DND-41 (cell line): ENCODE data around the gene CACNB2.

Experiments used
- ATAC-seq: fragments of 200-7000 bp; cut with Tn5 transposase; 3 replicates; pipeline ENCODE4 v1.9.1; 2021; ENCODE audit warnings: low read depth; ENCODE audit not compliant: insufficient read depth
- DNase-seq: peaks from one replicate; pipeline ENCODE4 v3.0.0-alpha.2; 2020
- H2AFZ ChIP-seq: 2 replicates; pipeline ENCODE4 v1.6.0; 2012; ENCODE audit warnings: low read depth, low read length
- H3K27ac ChIP-seq: 2 replicates; pipeline ENCODE4 v1.5.1; 2012; ENCODE audit warnings: low read length, inconsistent platforms
- H3K27me3 ChIP-seq: fragments of 200-600 bp; sonication (generic); 2 replicates; pipeline ENCODE4 v1.6.0; 2012; ENCODE audit warnings: low read length, mild to moderate bottlenecking, inconsistent platforms; ENCODE audit not compliant: insufficient read depth, poor library complexity
- H3K36me3 ChIP-seq: 2 replicates; pipeline ENCODE4 v1.5.1; 2012; ENCODE audit warnings: low read length, inconsistent platforms; ENCODE audit not compliant: insufficient read depth
- H3K4me1 ChIP-seq: 2 replicates; pipeline ENCODE4 v1.5.1; 2012; ENCODE audit warnings: mild to moderate bottlenecking, low read length; ENCODE audit not compliant: insufficient read depth
- H3K4me2 ChIP-seq: 2 replicates; pipeline ENCODE4 v1.6.0; 2012; ENCODE audit warnings: mild to moderate bottlenecking, moderate library complexity, low read length, inconsistent platforms; ENCODE audit not compliant: insufficient read depth
- H3K4me3 ChIP-seq, 2 experiments: fragments of 200-600 bp in 1 of 2; shearing (Covaris generic) in 1 of 2; 2 replicates each; pipeline ENCODE4 v1.5.1; 2012 to 2016; ENCODE audit warnings: inconsistent platforms in 2 of 2, low read length in 2 of 2, mild to moderate bottlenecking in 2 of 2, low read depth in 1 of 2, moderate library complexity in 1 of 2
- H3K79me2 ChIP-seq: 2 replicates; pipeline ENCODE4 v1.6.0; 2012; ENCODE audit warnings: low read length, inconsistent platforms; ENCODE audit not compliant: insufficient read depth
- H3K9ac ChIP-seq: 2 replicates; pipeline ENCODE4 v1.6.0; 2012; ENCODE audit warnings: low read depth, mild to moderate bottlenecking, inconsistent platforms, low read length, moderate library complexity
- H3K9me3 ChIP-seq: 2 replicates; pipeline ENCODE4 v1.5.1; 2012; ENCODE audit warnings: low read length, moderate library complexity, mild to moderate bottlenecking, inconsistent platforms; ENCODE audit not compliant: insufficient read depth, severe bottlenecking
- H4K20me1 ChIP-seq: 2 replicates; pipeline ENCODE4 v1.6.0; 2012; ENCODE audit warnings: low read length; ENCODE audit not compliant: insufficient read depth
- EZH2 ChIP-seq: IDR thresholded peaks from 3 replicates; pipeline ENCODE4 v1.6.1; 2012; ENCODE audit warnings: borderline replicate concordance, low read depth, mild to moderate bottlenecking, moderate library complexity, low read length, inconsistent platforms; ENCODE audit not compliant: severe bottlenecking
- TF ChIP-seq, protein P1 (sequence below): IDR thresholded peaks from 2 replicates; pipeline ENCODE4 v1.5.1; 2012; ENCODE audit warnings: borderline replicate concordance, low read length, moderate library complexity, mild to moderate bottlenecking; ENCODE audit not compliant: poor library complexity, severe bottlenecking; ENCODE audit errors: extremely low read depth

The CACNB2 gene

DNA sequence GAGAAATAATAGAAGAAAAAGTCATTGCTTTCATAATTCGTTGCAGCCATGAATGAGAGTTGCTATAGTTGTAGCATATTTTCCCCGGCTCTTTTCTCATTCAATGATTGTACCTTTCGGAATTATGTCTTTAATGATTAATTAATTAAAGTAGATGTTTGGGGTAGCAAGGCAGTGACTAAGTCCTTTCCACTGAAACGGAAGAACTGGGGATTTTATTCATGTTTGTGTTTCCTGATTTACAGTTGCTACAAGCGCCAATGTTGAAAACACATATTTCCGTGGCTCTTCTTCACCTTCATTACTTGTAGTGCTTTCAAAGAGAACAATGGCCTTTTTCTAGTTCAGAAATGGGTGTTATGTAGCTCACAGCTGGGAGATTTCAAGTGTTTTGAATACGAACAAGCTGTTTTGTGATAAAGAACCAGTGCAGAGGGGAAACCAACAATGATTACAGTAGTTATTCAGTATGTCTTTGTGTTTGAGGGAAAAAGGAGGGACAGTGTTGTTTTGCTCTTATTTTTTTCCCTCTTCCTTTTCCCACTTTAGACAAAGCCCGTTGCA, 357.7 kb downstream of the CACNB2 start:
- Histone ChIP-seq H2AFZ (no peak overlapping the region), H3K79me2 (no peaks in the 10 kb centered on the region), H3K27me3 (no peaks in the 10 kb centered on the region), H3K27ac (no peak overlapping the region), H3K9ac (no peak overlapping the region), H3K4me3 (no peak overlapping the region), H3K4me1 (0 out of 2 replicates have a peak, but pooled peaks cover 3% of the 10 kb centered on the region), H3K36me3 (no peaks in the 10 kb centered on the region), H3K4me2 (no peak overlapping the region), H3K9me3 (no peaks in the 10 kb centered on the region), H4K20me1 (no peaks in the 10 kb centered on the region)
- TF ChIP-seq, protein P1, sequence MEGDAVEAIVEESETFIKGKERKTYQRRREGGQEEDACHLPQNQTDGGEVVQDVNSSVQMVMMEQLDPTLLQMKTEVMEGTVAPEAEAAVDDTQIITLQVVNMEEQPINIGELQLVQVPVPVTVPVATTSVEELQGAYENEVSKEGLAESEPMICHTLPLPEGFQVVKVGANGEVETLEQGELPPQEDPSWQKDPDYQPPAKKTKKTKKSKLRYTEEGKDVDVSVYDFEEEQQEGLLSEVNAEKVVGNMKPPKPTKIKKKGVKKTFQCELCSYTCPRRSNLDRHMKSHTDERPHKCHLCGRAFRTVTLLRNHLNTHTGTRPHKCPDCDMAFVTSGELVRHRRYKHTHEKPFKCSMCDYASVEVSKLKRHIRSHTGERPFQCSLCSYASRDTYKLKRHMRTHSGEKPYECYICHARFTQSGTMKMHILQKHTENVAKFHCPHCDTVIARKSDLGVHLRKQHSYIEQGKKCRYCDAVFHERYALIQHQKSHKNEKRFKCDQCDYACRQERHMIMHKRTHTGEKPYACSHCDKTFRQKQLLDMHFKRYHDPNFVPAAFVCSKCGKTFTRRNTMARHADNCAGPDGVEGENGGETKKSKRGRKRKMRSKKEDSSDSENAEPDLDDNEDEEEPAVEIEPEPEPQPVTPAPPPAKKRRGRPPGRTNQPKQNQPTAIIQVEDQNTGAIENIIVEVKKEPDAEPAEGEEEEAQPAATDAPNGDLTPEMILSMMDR, result no peak
- DNase-seq (no peak), ATAC-seq (no peak)

DNA sequence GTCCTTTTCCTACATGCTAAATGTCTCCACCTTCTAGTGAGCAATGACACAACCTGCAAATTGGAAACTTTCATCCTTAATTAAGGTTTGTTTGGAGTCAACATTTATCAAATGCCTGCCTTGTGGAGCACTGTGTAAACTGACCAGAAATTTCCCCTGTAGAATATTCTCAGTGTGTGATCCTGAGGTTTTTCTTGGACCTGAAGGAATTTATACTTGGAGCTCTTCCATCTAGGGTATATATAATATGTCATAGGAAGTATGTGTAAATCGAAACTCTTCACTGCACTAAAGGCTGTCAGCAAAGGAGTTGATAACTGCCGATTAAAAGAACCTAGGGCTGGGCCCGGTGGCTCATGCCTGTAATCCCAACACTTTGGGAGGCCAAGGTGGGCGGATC, 358.8 kb downstream of the CACNB2 start:
- Histone ChIP-seq H3K79me2 (no peaks in the 10 kb centered on the region), H3K9ac (no peak overlapping the region), H3K4me1 (0 out of 2 replicates have a peak, but pooled peaks cover 3% of the 10 kb centered on the region), H3K4me2 (no peak overlapping the region), H3K4me3 (no peak overlapping the region), H3K36me3 (no peaks in the 10 kb centered on the region), H3K9me3 (no peaks in the 10 kb centered on the region), H2AFZ (no peak overlapping the region), H3K27me3 (no peaks in the 10 kb centered on the region), H3K27ac (no peak overlapping the region), H4K20me1 (no peaks in the 10 kb centered on the region)
- TF ChIP-seq, protein P1, result no peak
- TF ChIP-seq EZH2, result no peak
- DNase-seq (no peak), ATAC-seq (no peak)

DNA sequence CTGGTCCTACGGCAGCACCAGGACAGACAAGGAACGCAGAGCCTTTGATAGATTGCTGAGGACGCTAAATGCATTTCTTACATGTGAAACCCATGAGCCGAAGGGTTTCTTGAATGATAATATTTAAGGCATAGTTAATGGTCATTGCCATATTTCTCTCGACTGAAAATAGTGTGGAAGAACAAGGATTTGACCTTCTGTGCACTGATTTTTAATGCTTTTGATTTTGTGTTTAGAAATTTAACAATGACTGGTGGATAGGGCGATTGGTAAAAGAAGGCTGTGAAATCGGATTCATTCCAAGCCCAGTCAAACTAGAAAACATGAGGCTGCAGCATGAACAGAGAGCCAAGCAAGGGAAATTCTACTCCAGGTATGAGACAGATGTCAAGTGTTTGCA, 360.4 kb downstream of the CACNB2 start:
- TF ChIP-seq EZH2, result no peak
- TF ChIP-seq, protein P1, result no peak
- DNase-seq (no peak), ATAC-seq (no peak)
- Histone ChIP-seq H3K9ac (no peak overlapping the region), H3K9me3 (no peaks in the 10 kb centered on the region), H3K4me3 (no peak overlapping the region), H4K20me1 (no peaks in the 10 kb centered on the region), H2AFZ (no peak overlapping the region), H3K27ac (no peak overlapping the region), H3K4me1 (0 out of 2 replicates have a peak, but pooled peaks cover 3% of the 10 kb centered on the region), H3K36me3 (no peaks in the 10 kb centered on the region), H3K27me3 (no peaks in the 10 kb centered on the region), H3K4me2 (no peak overlapping the region), H3K79me2 (no peaks in the 10 kb centered on the region)

DNA sequence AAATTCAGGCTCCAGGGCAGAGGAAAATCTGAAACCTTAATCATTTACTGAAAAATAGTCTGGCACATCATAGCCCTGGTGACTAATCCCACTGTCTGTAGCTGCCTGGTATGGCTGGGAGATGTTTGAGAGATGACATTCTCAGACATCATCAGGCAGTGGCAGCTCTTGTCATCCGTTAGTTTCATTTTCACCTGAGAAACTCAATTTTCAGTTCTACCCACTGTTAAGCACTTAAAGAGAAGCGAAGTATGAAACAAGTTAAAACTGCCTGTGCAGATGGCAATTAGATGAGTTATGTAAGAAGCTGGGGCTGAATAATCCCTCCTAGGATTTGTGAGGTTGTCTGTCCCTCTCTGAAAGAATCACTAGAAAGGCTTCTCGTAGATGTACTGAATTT, 361.0 kb downstream of the CACNB2 start:
- Histone ChIP-seq H3K79me2 (no peaks in the 10 kb centered on the region), H4K20me1 (no peaks in the 10 kb centered on the region), H3K4me1 (0 out of 2 replicates have a peak, but pooled peaks cover 3% of the 10 kb centered on the region), H3K4me2 (peak overlapping the region; percentile 25; the same call in 1 of the 2 replicates), H3K27ac (no peak overlapping the region; the same call in 1 of the 2 replicates), H3K9me3 (no peaks in the 10 kb centered on the region), H3K4me3 (no peak overlapping the region), H2AFZ (peak overlapping the region; percentile 43), H3K27me3 (no peaks in the 10 kb centered on the region), H3K9ac (no peak overlapping the region), H3K36me3 (no peaks in the 10 kb centered on the region)
- DNase-seq, result peak; percentile 10
- peak; percentile 87 for ATAC-seq
- no peak for TF ChIP-seq EZH2
- TF ChIP-seq, protein P1, result no peak
